HG03342 (cell line): ENCODE results near the gene EP400.
"Not testable (repeated sequence)": the region's sequence is repeated elsewhere in the genome, so short reads cannot be mapped to it uniquely, and the experiment has no call there.

Experiments used
- ATAC-seq: cut with Tn5 transposase; IDR thresholded peaks from one replicate; pipeline ENCODE4 v1.9.1; 2021; ENCODE audit warnings: mild to moderate bottlenecking, moderate library complexity; ENCODE audit not compliant: unreplicated experiment

EP400 gene

DNA sequence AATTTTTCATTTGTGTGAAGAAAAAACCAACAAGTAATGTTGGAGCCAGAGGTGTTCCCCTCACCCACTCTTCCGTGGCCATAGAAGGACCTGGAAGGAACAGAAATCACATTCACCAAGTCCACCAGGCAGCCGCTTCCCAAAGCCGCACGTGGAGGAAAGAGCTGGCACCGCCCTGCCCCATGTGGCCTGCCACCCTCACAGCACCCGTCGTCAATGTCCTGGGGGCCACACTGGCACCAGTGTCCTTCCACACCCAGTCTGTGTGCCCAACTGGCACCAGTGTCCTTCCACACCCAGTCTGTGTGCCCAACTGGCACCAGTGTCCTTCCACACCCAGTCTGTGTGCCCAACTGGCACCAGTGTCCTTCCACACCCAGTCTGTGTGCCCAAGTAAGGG lies 130.8 kb downstream of the EP400 start:
- ATAC-seq = not testable (repeated sequence)

DNA sequence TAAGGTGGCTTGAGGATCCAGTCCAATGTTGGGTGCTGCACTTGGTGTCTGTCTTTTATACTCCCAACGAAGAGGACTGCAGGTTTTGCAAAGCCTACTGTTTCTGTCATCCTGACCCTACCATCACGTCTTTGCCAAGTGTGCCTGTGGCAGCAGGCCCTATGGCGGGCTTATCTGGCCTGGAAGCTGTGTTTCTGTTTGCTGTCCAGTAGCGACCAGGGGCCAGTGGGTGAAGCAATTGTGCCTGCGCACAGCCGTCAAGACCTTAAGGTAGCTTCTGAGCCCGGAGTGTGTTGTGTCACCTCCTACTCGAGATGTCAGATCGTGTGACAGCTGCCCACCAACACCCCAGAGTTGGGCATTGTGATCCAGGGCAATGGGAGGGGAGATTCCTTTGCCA lies 131.7 kb downstream of the EP400 start:
- no peak for ATAC-seq

DNA sequence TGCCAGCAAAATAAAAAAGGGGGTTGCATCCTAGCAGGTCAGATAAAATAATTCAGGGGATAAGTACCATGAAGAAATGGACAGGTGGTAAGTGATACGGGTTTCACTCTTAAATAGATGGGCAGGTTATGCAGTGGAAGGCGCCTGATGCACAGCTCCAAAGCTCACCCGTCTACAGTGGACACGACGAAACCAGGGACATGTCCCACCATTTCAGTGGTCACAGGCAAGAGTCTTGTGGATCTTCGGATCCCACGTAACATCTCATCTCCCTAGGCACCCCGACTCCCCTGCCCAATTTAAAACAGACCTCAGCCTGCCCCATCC lies 133.8 kb downstream of the EP400 start:
- ATAC-seq = no peak

DNA sequence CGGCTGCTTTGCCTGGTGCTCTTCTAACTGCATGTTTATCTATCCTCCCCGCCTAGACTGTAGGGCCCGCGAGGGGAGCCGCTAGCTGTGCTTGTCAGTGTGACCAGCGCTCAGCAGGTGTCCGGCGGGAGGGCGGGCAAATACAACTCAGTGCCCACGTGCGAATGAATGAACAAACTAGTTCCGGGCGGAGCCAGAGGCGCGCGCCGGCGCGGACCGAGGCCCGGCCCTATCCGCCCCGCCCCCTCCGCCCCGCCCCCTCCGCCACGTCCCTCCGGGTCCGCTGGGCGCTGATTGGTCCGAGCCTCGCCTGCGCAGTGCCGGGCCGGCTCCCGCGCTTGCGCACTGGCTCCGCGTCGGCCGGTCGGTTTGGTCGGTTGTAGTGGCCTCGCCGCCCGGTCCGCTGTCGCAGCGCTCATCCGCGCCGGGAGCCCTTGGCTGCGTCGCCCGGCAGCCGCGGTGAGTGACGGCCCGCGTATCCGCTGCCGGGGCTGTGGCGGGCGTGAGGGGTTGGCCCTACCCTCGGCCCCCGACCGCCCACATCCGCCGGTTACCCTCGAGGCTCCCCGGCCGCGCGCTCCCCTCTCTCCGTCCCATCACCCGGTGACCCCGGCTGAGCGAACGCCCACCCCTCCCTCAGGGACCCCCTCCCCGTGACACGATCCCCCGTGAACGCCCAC lies 134.3 kb downstream of the EP400 start:
- peak; percentile 84 for ATAC-seq

DNA sequence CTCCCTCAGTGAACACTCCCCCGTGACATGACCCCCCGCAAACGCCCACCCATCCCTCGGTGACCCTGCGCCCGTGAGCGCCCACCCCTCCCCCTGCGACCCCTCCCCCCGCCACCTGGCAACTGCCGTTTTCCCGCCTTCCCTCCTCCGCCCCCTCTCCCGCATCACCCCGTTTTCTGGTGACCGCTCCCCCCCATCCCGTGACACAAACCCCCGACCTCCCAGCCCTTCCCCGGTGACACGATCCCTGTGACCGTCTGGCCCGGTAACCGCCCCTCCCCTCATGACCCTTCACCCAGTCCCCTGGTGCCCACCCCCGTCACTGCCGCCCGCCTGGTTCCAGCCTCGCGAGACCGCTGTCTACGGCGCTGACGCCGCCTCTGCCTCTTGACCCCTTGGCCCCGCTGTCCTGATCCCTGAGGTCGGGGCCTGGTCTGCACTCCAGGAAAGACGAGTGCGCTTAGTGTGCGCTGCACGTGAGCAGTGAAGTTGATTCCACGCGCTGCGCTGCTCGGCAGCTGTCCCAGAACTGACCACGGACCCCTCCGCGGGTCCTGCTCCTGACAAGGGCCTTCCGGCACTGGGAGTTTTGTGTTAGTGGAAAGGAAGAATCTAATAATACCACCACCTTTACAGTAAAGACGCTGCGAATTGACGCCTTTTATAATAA lies 135.0 kb downstream of the EP400 start:
- ATAC-seq = peak; percentile 34

DNA sequence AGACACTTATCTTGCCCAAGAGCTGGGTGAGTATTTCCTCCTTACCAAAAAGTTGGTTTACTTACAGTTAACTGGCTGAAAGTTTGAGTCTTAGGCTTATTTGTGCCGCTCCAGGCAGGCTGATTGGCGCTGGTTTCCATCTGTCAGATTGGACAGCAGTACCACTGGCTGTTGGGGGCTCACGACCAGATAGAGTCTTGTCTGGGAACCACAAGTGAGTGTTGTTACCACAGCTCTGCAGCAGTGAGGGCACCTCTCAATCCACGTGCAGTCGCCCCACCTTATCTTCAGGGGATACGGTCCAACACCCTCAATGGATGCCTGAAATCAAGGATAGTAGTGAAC lies 135.5 kb downstream of the EP400 start:
- ATAC-seq = no peak

DNA sequence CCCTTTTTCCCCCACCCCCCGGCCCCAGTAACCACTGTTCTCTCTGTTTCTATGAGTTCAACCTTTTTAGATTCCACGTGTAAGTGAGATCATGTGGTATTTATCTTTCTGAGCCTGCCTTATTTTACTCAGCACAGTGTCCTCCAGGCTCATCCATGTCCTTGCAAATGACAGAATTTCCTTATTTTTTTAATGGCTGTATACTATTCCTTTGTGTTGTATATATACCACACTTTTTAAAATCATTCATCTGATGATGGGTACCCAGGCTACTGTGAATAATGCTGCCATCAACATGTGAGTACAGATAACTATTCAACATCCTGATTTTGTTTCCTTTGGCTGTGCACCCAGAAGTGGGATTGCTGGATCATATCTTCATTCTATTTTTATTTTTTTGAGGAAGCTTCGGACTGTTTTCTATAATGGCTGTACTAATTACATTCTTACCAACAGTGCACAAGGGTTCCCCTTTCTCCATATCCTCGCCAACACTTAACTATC lies 139.7 kb downstream of the EP400 start:
- ATAC-seq = no peak

DNA sequence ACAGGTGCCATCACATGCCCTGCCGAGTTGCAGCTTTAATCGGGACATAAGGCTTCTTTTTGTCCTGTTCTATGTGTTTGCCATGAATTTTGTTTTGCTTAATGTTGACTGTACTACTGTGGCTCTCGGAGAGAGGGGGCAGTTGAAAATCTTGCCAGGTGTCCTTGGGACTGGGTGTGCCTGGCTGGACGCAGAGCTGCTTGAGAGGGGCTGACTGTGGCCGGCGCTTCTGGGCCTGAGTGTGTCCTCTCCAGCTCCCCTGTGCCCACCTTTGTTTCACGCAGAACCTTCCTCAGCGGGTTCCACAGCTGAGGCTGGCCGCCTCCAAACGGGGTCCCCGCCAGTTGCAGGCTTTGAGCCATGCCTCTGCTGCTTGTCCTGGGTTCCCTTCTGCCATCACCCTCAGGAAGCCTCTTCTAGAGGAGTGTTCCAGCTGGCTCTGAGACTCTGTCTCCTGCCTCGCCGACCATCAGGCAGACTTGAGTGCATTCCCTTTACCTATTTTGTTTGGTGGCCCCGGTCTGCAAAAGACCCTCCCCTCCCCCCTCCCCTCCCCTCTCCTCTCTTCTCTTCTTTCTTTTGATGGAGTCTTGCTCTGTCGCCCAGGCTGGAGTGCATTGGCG lies 144.6 kb downstream of the EP400 start:
- ATAC-seq = no peak

DNA sequence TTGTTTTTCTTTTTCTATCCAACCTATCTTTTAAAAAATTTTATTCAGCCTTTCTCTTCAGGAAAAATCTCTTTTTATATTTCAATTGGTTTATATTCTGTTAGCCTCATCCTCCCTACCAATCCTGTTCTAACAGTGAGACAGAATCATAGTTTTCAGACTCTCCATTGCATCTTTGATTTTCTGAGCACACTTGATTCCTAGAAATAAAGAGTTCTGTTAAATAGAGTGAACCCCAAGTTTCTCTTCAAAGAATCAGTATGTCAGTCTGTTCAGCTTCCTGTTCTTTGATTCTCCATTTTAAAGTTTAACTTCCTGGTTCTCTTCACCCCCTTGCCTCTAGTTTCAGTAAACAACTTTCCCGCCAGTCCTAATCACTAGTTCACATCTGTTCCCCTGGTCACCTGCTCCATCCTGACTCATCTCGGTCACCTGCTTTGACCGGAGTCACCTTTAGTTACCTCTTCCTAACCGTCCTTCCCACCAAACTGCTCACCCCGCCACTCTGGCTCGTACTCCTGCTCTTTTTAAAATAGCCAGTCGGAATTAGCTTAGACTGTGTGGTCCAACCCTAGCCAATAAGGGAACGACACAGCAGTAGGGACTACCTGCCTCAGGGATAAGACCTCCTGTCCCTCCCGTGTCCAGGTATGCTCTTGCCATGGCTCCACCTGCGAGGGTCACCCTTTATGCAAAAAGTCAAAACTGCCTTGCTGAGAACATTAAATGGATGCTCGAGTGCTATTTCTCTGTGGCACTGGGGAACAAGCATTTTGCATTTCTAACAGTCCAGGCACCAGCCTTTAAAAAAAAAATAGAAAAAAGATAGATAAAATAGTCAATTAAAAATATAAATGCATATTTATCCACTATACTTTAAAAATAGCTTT lies 146.0 kb downstream of the EP400 start:
- no peak for ATAC-seq

DNA sequence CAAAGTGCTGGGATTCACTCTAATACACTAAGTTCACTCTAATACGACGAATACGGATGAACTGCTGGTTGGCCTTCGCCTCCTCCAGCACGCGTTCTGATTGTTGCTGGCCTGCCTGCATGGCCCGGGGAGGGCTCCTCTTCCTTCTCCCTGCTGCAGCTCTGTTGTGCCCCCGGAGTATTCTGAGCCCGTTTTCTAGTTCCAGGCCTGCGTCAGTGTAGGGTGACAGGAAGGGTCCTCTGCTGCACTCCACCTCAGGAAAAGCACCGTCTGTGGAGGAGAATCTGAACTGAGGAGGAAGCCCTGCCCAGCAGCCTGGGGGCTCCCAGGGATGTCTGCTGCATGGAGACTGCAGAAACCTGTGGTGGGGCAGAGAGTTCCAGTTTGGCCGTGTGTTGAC lies 150.0 kb downstream of the EP400 start:
- no peak for ATAC-seq

DNA sequence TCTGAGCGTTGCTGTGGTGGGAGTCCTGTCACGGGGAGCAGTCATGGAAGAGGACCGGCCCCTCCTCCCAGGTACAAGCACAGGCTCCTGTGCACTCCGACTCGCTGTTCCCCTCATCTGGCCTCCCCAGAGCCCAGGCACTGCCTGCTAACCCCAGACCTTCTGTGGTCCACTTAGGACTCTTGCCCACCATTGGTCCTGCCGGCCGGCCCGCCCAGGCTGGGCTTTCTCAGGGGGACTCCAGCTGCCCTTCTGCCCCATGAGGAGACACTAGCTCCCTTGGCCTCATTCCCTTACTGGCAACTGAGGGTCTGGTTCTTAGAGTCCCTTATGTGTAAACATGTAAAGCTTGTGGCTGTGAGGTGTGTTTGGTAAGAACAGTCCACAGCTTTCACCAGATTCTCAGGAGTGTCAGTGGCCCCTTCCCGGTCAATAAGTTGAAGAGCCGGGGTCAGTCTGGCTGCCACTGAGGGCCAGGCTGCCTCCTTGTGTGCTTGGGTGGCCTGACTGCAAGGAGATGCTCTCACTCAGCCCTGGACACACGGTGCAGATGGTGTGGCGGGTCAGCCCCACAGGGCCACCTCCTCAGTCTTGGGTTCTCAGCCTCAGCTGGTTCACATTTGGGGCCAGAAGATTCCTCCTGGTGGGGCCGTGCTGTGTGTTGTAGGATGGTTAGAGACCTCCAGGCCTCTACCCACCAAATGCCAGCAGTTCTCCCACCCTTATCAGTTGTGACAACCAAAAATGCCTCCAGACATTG lies 150.7 kb downstream of the EP400 start:
- no peak for ATAC-seq

DNA sequence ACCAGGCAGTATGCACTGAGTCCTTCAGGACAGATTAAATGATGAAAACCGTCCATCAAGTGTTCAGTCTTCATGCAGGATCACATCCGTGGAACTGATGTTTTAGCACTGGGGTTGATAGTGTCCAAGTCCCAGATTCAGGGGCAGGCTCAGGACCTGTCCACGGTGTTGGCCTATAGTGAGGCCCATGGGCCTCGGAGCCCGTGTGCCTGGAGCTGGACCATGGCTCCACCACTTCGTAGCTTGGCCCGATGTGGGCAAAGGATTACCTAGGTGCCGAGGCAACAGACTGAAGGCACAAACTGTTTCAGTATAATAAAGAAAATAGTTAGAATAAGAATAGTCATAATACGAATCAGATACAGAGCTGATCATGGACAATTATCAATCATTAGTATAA lies 152.6 kb downstream of the EP400 start:
- ATAC-seq = no peak

DNA sequence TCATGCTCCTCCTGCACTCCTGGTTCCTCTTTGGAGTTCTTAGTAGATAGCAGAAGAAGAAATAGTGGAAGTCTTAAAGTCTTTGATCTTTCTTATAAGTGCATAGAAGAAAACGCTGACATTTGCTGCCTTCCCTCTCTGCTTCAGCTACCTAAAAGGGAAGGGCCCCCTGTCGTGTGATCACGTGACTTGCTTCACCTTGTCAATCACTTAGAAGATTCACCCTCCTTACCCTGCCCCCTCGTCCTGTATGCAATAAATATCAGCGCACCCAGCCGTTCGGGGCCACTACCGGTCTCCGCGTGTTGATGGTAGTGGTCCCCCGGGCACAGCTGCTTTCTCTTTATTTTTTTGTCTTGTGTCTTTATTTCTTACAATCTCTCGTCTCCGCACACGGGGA lies 153.3 kb downstream of the EP400 start:
- ATAC-seq = not testable (repeated sequence)

DNA sequence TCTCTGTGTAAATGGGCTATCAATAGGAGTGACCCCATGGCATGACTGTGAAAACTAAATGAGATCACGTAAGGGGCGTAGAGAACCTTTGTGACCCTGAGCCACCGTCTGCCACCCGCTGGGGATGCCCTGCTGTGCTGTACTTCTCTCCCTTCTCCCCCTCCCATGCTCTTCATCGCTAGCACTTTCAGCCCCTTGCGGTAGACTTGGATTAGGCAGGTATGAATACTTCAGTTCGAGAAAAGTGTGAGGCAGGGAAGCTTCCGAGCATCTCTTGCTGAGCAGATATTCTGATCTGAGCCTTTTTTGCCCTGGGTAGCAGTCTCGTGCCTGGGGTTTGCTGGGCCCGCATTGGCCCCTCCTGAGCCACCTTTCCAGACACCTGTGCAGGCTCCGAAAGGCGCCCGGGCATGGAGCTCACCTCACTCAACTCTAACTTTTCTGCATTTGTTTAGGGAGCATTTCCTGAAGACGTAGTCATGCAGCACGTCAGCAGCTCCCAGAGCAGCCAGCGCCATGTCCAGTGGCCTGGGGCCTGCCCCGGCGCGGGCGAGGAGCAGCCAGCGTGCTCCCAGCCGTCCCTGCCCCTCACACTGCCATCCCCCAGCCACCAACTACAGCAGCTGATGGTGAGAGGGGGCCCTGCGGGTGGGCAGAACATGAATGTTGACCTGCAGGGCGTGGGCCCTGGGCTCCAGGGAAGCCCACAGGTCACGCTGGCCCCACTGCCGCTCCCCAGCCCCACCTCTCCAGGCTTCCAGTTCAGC lies 154.0 kb downstream of the EP400 start:
- no peak for ATAC-seq

DNA sequence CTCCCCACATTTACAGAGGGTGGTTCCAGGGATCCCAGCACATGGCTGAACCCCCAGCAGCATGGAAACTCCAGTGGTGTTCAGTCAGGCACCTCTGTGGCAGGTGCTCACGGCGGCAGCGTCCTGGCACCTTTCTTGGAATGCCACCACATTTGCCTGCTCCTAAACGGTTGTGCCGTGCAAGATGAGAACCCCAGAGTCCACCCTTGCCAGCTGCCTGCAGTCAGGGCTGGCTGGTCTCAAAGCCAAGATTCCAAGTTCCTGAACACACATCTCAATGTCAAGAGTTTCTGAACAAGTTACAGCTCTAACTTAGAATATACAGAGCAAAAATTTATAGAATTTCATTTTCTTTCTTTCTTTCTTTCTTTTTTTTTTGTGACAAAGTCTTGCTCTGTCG lies 155.7 kb downstream of the EP400 start:
- no peak for ATAC-seq

DNA sequence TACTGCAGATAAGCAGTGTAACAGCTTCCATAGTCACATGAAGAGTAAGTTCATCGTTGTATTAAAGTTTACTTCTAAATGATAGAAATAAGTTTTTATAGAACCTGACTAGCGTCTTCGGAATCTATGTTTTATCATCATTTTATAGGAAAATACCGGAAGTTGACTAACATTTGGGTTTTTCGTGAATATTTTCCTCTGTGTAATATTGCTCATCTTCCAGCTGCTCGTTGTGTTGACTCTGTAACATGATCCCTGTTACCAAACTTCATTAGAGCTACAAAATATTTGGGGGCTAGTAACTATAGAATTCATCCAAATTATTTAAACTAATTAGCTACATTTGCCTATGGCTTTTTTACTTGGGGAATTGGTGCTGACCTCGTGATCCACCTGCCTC lies 157.2 kb downstream of the EP400 start:
- no peak for ATAC-seq

DNA sequence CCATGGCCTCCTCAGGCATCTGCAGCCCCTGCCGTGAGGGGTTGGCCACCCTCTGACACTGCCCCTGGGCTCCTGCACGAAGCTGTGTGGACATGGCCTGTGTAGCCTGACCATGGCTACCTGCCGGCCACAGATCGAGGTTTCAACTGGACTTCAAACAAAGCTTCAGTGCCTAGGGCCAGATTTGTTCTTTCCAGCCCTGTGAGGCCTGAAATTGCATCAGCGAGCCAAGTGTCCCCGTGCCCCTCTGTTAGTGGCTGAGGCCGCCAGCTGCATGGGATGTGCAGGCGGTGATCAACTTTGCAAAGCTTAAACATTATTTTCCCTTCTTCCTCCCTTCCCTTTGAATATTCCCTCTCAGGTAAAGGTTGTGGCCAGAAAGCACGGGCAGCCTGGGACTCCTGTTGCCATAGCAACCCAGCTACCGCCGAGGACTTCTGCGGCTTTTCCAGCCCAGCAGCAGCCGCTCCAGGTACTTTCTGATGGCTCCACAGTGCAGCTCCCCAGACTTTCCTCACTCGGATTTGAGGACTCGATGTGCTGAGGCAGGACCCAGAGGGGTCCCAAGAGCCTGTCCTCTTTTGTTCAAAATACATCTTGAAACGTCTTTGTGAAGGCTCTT lies 158.6 kb downstream of the EP400 start:
- ATAC-seq = no peak

DNA sequence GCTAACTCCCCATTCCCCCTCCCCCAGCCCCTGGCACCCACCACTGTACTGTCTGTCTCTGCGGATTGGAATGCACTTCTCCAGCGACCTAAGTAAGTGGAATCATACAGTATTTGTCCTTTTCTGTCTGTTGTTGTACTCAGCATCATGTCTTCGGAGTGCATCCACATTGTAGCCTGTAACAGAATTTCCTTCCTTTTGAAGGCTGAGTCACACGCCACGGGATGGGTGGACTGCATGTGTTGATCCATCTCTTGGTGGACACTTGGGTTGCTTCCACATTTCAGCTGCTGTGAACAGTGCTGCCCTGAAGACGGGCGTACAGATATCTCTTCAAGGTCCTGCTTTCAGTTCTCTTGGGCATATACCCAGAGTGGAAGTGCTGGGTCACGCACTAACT lies 160.0 kb downstream of the EP400 start:
- no peak for ATAC-seq

DNA sequence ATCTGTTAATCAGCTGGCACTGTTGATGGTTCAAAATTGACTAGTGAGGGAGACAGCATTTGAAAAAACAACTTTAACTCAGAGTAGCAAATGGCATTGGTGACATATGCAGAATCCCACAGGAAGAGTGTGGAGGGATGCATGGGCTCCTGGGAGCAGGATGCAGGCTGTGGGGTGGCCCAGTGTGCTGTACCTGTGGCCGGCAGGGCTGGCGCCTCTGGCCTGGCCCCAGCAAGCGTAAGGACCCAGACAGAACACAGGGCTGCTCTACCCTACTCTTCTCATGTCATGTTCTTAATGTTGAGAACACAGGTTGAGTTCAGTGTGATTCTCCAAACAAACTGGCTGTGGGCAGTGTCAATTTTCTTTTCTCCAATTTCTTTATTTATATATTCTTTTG lies 160.9 kb downstream of the EP400 start:
- no peak for ATAC-seq
